WI38 (cell line): ENCODE results near the gene CLEC9A.

Source experiments
- H3K4me3 ChIP-seq: 2 replicates; pipeline ENCODE4 v1.5.1; 2011; ENCODE audit warnings: low read depth, mild to moderate bottlenecking, control low read depth, low read length
- CTCF ChIP-seq: IDR thresholded peaks from 2 replicates; pipeline ENCODE4 v1.5.1; 2012; ENCODE audit warnings: low read depth, mild to moderate bottlenecking, control low read depth, low read length

Gene CLEC9A

GRCh38 chr12:10031771-10032175 lies 1.3 kb downstream of the CLEC9A start:
- no peak for TF ChIP-seq CTCF
- H3K4me3 ChIP-seq = peak overlapping the region; percentile 19; the same call in 1 of the 2 replicates

- H3K4me3 ChIP-seq = no peak overlapping the region
- no peak for TF ChIP-seq CTCF
Observed at GRCh38 chr12:10033783-10034545, 3.5 kb downstream of the CLEC9A start.

- no peak for TF ChIP-seq CTCF
- H3K4me3 ChIP-seq = no peak overlapping the region
Observed at GRCh38 chr12:10042167-10042566, 11.7 kb downstream of the CLEC9A start.

GRCh38 chr12:10048526-10048925 lies 18.0 kb downstream of the CLEC9A start:
- TF ChIP-seq CTCF = no peak
- no peak overlapping the region for H3K4me3 ChIP-seq

GRCh38 chr12:10052193-10052913 lies 21.9 kb downstream of the CLEC9A start:
- no peak for TF ChIP-seq CTCF
- H3K4me3 ChIP-seq = no peak overlapping the region

- TF ChIP-seq CTCF = no peak
- no peak overlapping the region for H3K4me3 ChIP-seq
Observed at GRCh38 chr12:10058387-10058786, 27.9 kb downstream of the CLEC9A start.

- TF ChIP-seq CTCF = no peak
- H3K4me3 ChIP-seq = no peak overlapping the region
Observed at GRCh38 chr12:10065241-10065640, 34.8 kb downstream of the CLEC9A start.
